Calu3 (cell line): ENCODE results near the gene DAB1. TPM values are rescaled to one million over a fixed set of nuclear protein-coding genes. Genes with fewer than 3 reads are reported as not detected.

Experiments
- BruUV-seq: library from RNA; stranded (reverse); fragments of 400-500 nt; replicated peaks from 2 replicates; lab custom pipeline; 2021; lab: Mats Ljungman, UMichigan
- CTCF ChIA-PET: fragments of 300-600 bp; sonication (Branson Sonifier 250); formaldehyde crosslinking; loops from one replicate; lab custom pipeline; 2022; ENCODE audit warnings: antibody characterized with exemption; lab: Charles Lee
- DNase-seq: peaks from one replicate; pipeline ENCODE4 v3.0.0; 2022
- H3K27ac Mint-ChIP-seq: one replicate; pipeline ENCODE4 v1.8.0; 2022; ENCODE audit warnings: mixed read lengths; ENCODE audit not compliant: unreplicated experiment
- H3K27me3 Mint-ChIP-seq: one replicate; pipeline ENCODE4 v1.8.0; 2022; ENCODE audit warnings: mixed read lengths; ENCODE audit not compliant: unreplicated experiment
- H3K36me3 Mint-ChIP-seq: one replicate; pipeline ENCODE4 v1.8.0; 2022; ENCODE audit warnings: mild to moderate bottlenecking, moderate library complexity, mixed read lengths; ENCODE audit not compliant: insufficient read depth, unreplicated experiment
- H3K4me1 Mint-ChIP-seq: one replicate; pipeline ENCODE4 v1.8.0; 2022; ENCODE audit warnings: mild to moderate bottlenecking, low read depth, mixed read lengths; ENCODE audit not compliant: unreplicated experiment
- H3K4me3 Mint-ChIP-seq: one replicate; pipeline ENCODE4 v1.8.0; 2022; ENCODE audit warnings: mild to moderate bottlenecking, low read depth, moderate library complexity, mixed read lengths; ENCODE audit not compliant: unreplicated experiment
- H3K9me3 Mint-ChIP-seq: one replicate; pipeline ENCODE4 v1.8.0; 2022; ENCODE audit warnings: low read depth, mixed read lengths; ENCODE audit not compliant: unreplicated experiment
- intact Hi-C: fragments of 100-400 bp; cut with micrococcal nuclease; formaldehyde crosslinking; loops from one replicate; pipeline ENCODE4 v1.10.0; 2022; ENCODE audit not compliant: unreplicated experiment
- total RNA-seq: library from RNA; stranded (reverse); gene quantifications from 2 replicates; pipeline ENCODE4 v1.2.3, GENCODE V29; 2022
- TF ChIP-seq, protein P1 (sequence below): fragments of 200-600 bp; IDR thresholded peaks from one replicate; pipeline ENCODE4 v1.8.0; 2022; ENCODE audit warnings: antibody characterized with exemption; ENCODE audit not compliant: unreplicated experiment

DAB1 gene
- total RNA-seq, 1 experiment from 2014 or later: not detected

DNA sequence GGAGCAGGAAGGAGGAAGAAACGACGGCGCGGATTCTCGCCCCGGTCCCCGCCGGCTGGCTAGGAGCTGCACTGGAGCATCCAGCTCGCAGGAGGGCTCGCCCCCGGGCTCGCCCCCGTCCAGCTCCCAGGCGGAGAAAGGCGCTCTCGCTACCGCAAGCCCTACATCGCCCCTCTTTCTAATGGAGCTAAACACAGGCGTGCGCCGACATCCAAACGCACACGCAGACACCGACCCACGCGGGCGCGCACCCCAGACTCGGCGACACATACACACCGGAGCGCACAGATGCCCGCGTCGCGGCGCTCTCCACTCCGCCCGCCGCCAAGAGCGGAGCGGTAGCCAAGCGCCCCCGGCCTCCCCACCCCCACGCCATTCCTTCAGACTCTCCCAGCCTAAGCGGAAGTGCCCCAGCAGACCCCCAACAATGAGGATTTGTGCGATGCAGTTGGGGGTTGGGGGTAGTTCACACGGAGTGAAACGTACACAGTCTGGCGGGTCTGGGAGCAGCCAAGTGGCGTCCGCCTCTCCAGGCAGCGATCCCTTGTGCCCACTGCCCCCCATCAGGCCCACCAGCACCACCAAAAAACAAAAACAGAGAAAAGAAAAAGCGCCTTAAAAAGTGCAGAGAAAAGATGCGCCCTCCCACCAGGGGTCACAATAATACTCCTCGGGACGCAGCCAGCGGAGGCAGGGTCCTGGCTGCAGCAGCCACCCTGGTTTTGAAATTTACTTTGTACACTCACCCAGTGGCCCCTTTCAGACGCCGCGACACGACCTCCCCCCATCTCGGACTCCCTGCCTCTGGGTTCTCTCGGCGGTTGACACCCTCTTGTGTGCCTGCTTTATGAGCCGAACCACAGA is 1.4 kb downstream of the DAB1 start:
- TF ChIP-seq, protein P1, sequence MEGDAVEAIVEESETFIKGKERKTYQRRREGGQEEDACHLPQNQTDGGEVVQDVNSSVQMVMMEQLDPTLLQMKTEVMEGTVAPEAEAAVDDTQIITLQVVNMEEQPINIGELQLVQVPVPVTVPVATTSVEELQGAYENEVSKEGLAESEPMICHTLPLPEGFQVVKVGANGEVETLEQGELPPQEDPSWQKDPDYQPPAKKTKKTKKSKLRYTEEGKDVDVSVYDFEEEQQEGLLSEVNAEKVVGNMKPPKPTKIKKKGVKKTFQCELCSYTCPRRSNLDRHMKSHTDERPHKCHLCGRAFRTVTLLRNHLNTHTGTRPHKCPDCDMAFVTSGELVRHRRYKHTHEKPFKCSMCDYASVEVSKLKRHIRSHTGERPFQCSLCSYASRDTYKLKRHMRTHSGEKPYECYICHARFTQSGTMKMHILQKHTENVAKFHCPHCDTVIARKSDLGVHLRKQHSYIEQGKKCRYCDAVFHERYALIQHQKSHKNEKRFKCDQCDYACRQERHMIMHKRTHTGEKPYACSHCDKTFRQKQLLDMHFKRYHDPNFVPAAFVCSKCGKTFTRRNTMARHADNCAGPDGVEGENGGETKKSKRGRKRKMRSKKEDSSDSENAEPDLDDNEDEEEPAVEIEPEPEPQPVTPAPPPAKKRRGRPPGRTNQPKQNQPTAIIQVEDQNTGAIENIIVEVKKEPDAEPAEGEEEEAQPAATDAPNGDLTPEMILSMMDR: no peak
- no peak overlapping the region for H3K27ac Mint-ChIP-seq
- H3K9me3 Mint-ChIP-seq: no peaks in the 10 kb centered on the region
- CTCF ChIA-PET: interaction anchor here (0.6 kb wide), 1 partner anchor 226 kb away, joined by 4 read pairs; no protein-coding TSS in a partner anchor
- peaks cover 8% of the 10 kb centered on the region for H3K36me3 Mint-ChIP-seq
- peaks cover 8% of the 10 kb centered on the region for H3K4me1 Mint-ChIP-seq
- H3K4me3 Mint-ChIP-seq: no peak overlapping the region
- no peak for DNase-seq
- BruUV-seq: no TSS peak
- intact Hi-C loops: no loop called here
- H3K27me3 Mint-ChIP-seq: peaks cover 59% of the 10 kb centered on the region

DNA sequence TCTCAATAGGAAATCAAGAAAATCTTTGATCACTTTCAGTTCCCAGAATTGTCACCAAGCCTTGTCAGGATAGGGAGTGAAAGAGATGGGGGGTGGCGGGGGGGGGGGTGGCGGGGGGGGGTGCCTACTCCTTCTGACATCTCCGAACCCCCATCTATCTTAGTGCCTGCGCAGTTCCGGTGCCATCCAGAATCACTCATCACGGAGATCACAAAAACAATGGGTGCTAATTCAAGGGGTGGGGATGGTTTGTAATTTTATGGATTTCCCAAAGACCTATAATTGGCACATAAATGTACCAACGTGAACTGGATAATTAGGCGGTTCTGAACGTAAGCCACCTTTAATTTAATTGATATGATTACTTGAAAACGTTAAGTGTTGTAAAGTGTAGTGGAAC is 2.1 kb downstream of the DAB1 start:
- no peak overlapping the region for H3K4me3 Mint-ChIP-seq
- H3K4me1 Mint-ChIP-seq: peaks cover 8% of the 10 kb centered on the region
- intact Hi-C loops: no loop called here
- BruUV-seq: no TSS peak
- H3K27me3 Mint-ChIP-seq: peaks cover 59% of the 10 kb centered on the region
- H3K9me3 Mint-ChIP-seq: no peaks in the 10 kb centered on the region
- CTCF ChIA-PET: no interaction called here
- no peak for DNase-seq
- peaks cover 8% of the 10 kb centered on the region for H3K36me3 Mint-ChIP-seq
- H3K27ac Mint-ChIP-seq: no peak overlapping the region
- TF ChIP-seq, protein P1: no peak

DNA sequence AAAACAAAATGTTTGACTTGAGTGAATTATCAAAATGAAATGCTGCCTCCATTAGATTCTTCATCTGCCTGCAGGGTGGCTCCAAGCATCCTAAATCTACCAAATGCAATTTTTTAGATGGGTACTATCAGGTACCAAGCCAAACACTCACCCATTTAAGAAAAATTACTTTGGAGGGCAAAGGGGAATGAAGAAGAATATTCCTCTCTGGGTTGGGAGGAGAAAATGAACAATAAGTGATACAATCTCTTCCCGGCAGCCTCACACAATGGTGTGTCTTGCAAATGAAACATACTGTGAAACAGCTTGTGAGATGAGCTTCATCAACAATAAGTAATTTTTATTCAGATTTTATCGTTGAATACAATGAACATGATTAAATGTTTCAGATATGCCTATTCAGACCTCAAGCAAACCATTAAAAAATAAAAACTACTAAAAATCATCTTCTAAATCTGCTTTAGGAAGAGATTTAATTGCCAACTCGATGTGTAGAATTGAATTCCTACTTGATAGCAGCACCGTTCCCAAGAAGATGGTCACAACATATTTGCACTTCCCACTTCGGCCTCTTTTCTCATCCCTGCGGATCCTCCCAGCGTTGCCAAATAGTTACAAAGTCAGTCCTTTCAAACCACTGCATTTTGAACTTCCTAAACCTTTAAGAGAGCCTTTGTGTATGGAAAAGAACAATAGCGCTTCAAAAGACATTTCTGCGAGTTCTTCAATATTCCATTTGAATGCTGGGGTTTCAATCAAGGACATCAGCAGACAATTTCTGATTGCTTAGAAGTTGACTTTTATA is 2.7 kb downstream of the DAB1 start:
- Mint-ChIP-seq H3K36me3 (peaks cover 8% of the 10 kb centered on the region), H3K9me3 (no peaks in the 10 kb centered on the region), H3K27ac (no peak overlapping the region), H3K27me3 (peaks cover 54% of the 10 kb centered on the region), H3K4me3 (no peak overlapping the region), H3K4me1 (peaks cover 8% of the 10 kb centered on the region)
- no peak for DNase-seq
- CTCF ChIA-PET: no interaction called here
- no TSS peak for BruUV-seq
- intact Hi-C loops: no loop called here
- TF ChIP-seq, protein P1: no peak

DNA sequence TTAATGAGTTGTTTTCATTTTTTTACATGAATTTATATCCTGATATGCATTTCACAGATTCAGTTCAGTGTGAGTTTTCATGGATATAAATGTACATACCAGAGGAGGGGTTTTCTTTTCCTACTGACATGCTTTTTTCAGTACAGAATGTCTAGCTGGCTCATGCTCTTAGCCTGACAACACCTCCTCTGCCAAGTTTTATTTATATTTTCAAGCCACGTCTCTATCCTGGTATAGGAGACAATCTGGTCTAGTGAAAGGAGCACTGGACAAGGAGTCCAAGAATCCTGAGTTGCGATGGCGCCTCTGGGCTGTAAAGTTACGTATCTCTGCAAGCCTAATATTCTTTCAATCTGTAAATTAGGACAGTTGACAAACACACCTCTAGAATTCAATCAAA is 4.9 kb downstream of the DAB1 start:
- intact Hi-C loops: no loop called here
- no peaks in the 10 kb centered on the region for H3K4me1 Mint-ChIP-seq
- peaks cover 32% of the 10 kb centered on the region for H3K27me3 Mint-ChIP-seq
- TF ChIP-seq, protein P1: no peak
- no peaks in the 10 kb centered on the region for H3K9me3 Mint-ChIP-seq
- H3K4me3 Mint-ChIP-seq: no peak overlapping the region
- H3K36me3 Mint-ChIP-seq: peaks cover under 1% of the 10 kb centered on the region
- BruUV-seq: no TSS peak
- CTCF ChIA-PET: no interaction called here
- no peak overlapping the region for H3K27ac Mint-ChIP-seq
- DNase-seq: no peak
